ENCODE data around the gene MRPL37.

- no peak for TF ChIP-seq CTCF (IDR thresholded peaks at IDR 0.05)
- no peak for TF ChIP-seq POLR2A (IDR thresholded peaks at IDR 0.05)
Observed at GRCh38 chr1:54168206-54168965, 31.6 kb upstream of the MRPL37 start.

All from adrenal gland (tissue), 5 donors.